MM.1S (cell line): ENCODE results near the gene TGFBR3L.
"Not testable (repeated sequence)": the region's sequence is repeated elsewhere in the genome, so short reads cannot be mapped to it uniquely, and the experiment has no call there.

Source experiments
- DNase-seq: peaks from one replicate; pipeline ENCODE4 v3.0.0-alpha.2; 2015
- H2AFZ ChIP-seq: fragments of 300-600 bp; sonication (generic); 2 replicates; pipeline ENCODE4 v1.6.0; 2016; ENCODE audit warnings: antibody characterized with exemption, low read length
- H3F3A ChIP-seq: fragments of 300-600 bp; sonication (generic); 2 replicates; pipeline ENCODE4 v1.6.1; 2016; ENCODE audit warnings: mild to moderate bottlenecking, antibody characterized with exemption, low read length, moderate library complexity, mixed read lengths; ENCODE audit not compliant: insufficient read depth
- H3K27ac ChIP-seq: fragments of 300-600 bp; sonication (generic); 2 replicates; pipeline ENCODE4 v1.5.1; 2016; ENCODE audit warnings: mild to moderate bottlenecking, low read length
- H3K27me3 ChIP-seq: fragments of 300-600 bp; sonication (generic); replicated peaks from 2 replicates; pipeline ENCODE4 v1.6.0; 2016; ENCODE audit warnings: low read length; ENCODE audit not compliant: insufficient read depth
- H3K36me3 ChIP-seq: fragments of 300-600 bp; sonication (generic); replicated peaks from 2 replicates; pipeline ENCODE4 v1.6.1; 2016; ENCODE audit warnings: mild to moderate bottlenecking, low read length, mixed read lengths; ENCODE audit not compliant: insufficient read depth
- H3K4me1 ChIP-seq: fragments of 300-600 bp; sonication (generic); 2 replicates; pipeline ENCODE4 v1.6.1; 2016; ENCODE audit warnings: low read length, mixed read lengths
- H3K4me2 ChIP-seq: fragments of 300-600 bp; sonication (generic); 2 replicates; pipeline ENCODE4 v1.6.0; 2016; ENCODE audit warnings: low read depth, low read length
- H3K4me3 ChIP-seq: fragments of 300-600 bp; sonication (generic); 2 replicates; pipeline ENCODE4 v1.5.1; 2016; ENCODE audit warnings: low read length, mixed read lengths
- H3K79me2 ChIP-seq: fragments of 300-600 bp; sonication (generic); 2 replicates; pipeline ENCODE4 v1.6.1; 2016; ENCODE audit warnings: mixed run types, low read length, mixed read lengths
- H3K9ac ChIP-seq: fragments of 300-600 bp; sonication (generic); 2 replicates; pipeline ENCODE4 v1.6.1; 2016; ENCODE audit warnings: low read length, mixed read lengths
- H3K9me2 ChIP-seq: fragments of 300-600 bp; sonication (generic); replicated peaks from 2 replicates; pipeline ENCODE4 v1.6.1; 2016; ENCODE audit warnings: mild to moderate bottlenecking, low read length, mixed read lengths; ENCODE audit not compliant: insufficient read depth
- H3K9me3 ChIP-seq: fragments of 300-600 bp; sonication (generic); replicated peaks from 2 replicates; pipeline ENCODE4 v1.6.1; 2016; ENCODE audit warnings: mild to moderate bottlenecking, low read length, mixed read lengths; ENCODE audit not compliant: insufficient read depth
- H4K20me1 ChIP-seq: fragments of 300-600 bp; sonication (generic); 2 replicates; pipeline ENCODE4 v1.6.1; 2016; ENCODE audit warnings: mild to moderate bottlenecking, low read length, moderate library complexity, mixed read lengths; ENCODE audit not compliant: insufficient read depth
- EZH2 ChIP-seq: fragments of 300-600 bp; sonication (generic); optimal IDR thresholded peaks from 2 replicates; pipeline ENCODE3; 2017; ENCODE audit warnings: low read depth, mild to moderate bottlenecking, antibody characterized with exemption, low read length, mixed read lengths
- EZH2phosphoT487 ChIP-seq: fragments of 300-600 bp; sonication (generic); IDR thresholded peaks from 2 replicates; pipeline ENCODE4 v1.6.1; 2018; ENCODE audit warnings: antibody characterized with exemption, low read length
- TF ChIP-seq, protein P1 (sequence below): fragments of 300-600 bp; sonication (generic); IDR thresholded peaks from 2 replicates; pipeline ENCODE4 v1.5.1; 2016; ENCODE audit warnings: antibody characterized with exemption, low read length, mixed read lengths

Gene TGFBR3L

DNA sequence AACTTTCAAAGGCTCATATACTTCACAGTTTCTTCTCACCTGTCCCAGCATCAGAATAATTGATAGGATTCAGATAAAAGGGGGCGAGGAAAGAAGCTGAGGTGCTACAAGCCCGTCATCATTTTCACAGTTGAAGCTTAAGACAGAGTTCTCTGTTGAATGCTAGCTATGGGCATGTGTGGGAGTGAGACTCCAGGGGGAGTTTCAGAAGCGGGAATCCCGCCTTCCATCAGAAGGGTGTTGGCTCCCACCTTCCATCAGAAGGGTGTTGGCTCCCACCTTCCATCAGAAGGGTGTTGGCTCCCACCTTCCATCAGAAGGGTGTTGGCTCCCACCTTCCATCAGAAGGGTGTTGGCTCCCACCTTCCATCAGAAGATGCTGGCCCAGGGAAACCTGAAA lies 46.5 kb downstream of the TGFBR3L start:
- H3K36me3 ChIP-seq, H3K27me3 ChIP-seq, H3K4me2 ChIP-seq: not testable (repeated sequence)

DNA sequence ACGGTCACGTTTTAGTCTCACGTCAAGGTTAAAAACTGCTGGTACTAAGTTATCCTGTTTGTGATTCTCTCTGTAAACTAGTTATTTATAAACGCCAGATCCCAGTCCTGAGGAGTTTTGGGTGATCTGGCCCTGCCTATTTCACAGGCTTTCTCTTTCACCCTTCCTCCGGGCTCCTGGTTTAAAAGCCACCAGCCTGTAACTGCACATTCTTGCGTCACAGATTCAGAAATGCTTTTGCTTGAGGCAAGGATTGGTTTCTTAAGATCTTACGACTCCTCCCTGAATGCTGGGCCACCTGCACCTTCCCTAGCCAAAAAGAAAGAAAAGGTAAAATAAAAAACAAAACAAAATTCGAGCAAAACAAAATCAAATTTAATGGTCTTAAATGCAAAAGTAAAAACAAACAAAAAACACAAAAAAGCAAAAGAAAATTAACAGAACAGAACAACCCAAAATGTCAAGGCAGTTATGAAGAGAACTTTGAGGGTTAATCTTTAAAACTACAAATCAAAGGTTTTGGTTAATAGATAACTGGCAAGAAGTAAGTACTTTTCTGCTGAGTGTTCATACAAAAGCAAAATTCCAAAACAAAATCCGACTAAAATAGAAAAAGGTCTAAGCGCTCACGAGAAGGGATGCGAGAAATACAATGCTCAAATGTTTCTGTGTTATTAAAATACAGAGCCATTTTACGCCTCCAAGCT lies 47.4 kb downstream of the TGFBR3L start:
- no peaks in the 10 kb centered on the region for H3K27me3 ChIP-seq
- H3K27ac ChIP-seq = no peak overlapping the region
- TF ChIP-seq, protein P1, sequence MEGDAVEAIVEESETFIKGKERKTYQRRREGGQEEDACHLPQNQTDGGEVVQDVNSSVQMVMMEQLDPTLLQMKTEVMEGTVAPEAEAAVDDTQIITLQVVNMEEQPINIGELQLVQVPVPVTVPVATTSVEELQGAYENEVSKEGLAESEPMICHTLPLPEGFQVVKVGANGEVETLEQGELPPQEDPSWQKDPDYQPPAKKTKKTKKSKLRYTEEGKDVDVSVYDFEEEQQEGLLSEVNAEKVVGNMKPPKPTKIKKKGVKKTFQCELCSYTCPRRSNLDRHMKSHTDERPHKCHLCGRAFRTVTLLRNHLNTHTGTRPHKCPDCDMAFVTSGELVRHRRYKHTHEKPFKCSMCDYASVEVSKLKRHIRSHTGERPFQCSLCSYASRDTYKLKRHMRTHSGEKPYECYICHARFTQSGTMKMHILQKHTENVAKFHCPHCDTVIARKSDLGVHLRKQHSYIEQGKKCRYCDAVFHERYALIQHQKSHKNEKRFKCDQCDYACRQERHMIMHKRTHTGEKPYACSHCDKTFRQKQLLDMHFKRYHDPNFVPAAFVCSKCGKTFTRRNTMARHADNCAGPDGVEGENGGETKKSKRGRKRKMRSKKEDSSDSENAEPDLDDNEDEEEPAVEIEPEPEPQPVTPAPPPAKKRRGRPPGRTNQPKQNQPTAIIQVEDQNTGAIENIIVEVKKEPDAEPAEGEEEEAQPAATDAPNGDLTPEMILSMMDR = no peak
- TF ChIP-seq EZH2phosphoT487 = no peak
- TF ChIP-seq EZH2 = no peak
- H3K9ac ChIP-seq = no peak overlapping the region
- H4K20me1 ChIP-seq = no peaks in the 10 kb centered on the region
- no peaks in the 10 kb centered on the region for H3K79me2 ChIP-seq
- no peak for DNase-seq
- H3K36me3 ChIP-seq = no peaks in the 10 kb centered on the region
- H3K9me2 ChIP-seq = no peaks in the 10 kb centered on the region
- H3K9me3 ChIP-seq = no peaks in the 10 kb centered on the region
- H3F3A ChIP-seq = no peaks in the 10 kb centered on the region
- H2AFZ ChIP-seq = no peak overlapping the region
- H3K4me1 ChIP-seq = no peaks in the 10 kb centered on the region
- H3K4me2 ChIP-seq = no peak overlapping the region
- no peak overlapping the region for H3K4me3 ChIP-seq

More for the DNA sequence above, 46.5 kb downstream of the TGFBR3L start:
- H3K4me3 ChIP-seq, H3K4me1 ChIP-seq, H4K20me1 ChIP-seq, H3K9me2 ChIP-seq, H3F3A ChIP-seq, DNase-seq, H2AFZ ChIP-seq, H3K9me3 ChIP-seq, H3K9ac ChIP-seq, H3K27ac ChIP-seq, H3K79me2 ChIP-seq: not testable (repeated sequence)

DNA sequence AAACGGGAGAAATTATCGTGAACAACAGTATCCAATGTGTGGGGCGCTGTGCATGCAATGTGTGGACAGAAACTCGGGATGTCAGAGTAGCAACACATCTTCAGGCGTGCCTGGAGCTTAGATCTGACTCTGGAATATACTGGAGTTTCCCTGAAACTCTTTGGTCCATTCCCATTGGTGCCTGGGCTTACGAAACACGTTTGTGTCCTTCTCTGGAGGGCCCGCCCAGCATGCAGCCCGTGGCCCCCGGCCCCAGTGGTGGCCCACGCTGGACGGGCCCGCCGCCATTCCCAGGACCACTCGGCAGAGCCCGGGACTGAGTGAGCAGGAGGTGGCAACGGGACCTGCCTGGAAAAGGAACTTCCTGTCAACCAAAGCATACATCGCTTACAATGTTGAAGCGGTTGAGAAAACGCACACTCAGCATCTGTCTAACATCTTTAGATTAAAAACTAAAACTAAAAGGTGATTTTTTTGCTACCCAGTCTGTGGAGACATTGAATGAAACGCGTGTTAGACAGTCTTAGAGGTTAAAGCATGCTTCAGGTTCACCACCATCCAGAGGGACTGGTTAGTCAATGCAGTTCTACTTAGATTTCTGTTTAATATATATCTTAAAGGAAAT lies 48.1 kb downstream of the TGFBR3L start:
- Histone ChIP-seq H3K36me3 (peaks cover 6% of the 10 kb centered on the region; the same call in 1 of the 2 replicates), H3K4me3 (no peak overlapping the region), H3K9ac (no peak overlapping the region), H3K4me1 (no peaks in the 10 kb centered on the region), H2AFZ (no peak overlapping the region), H3K9me3 (no peaks in the 10 kb centered on the region), H3F3A (no peaks in the 10 kb centered on the region), H3K79me2 (no peaks in the 10 kb centered on the region), H3K4me2 (no peak overlapping the region), H3K27ac (no peak overlapping the region), H3K9me2 (no peaks in the 10 kb centered on the region), H3K27me3 (no peaks in the 10 kb centered on the region), H4K20me1 (no peaks in the 10 kb centered on the region)
- TF ChIP-seq, protein P1 = no peak
- TF ChIP-seq EZH2 = no peak
- no peak for TF ChIP-seq EZH2phosphoT487
- DNase-seq = no peak

DNA sequence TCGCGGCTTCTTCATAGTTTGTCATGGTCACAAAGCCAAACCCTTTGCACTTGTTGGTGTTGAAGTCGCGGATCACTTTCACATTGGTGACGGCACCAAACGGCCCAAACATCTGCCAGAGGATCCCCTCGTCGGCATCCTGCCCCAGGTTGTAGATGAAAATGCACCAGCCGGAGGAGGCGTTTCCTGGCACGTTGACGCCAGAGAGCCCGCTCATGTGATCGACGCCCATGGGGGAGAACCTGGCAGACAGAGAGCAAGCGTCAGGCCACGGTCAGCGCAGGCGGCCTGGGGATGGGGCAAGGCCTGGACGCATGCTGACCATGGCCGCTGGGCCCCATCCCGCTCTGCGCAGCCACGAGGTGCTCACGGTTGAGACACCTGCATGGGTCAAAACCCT lies 48.9 kb downstream of the TGFBR3L start:
- no peak overlapping the region for H2AFZ ChIP-seq
- TF ChIP-seq EZH2phosphoT487 = no peak
- TF ChIP-seq, protein P1 = no peak
- no peak for TF ChIP-seq EZH2
- H3K9ac ChIP-seq = no peak overlapping the region
- no peak overlapping the region for H3K27ac ChIP-seq
- peaks cover 6% of the 10 kb centered on the region; the same call in 1 of the 2 replicates for H3K36me3 ChIP-seq
- H3F3A ChIP-seq = no peaks in the 10 kb centered on the region
- no peaks in the 10 kb centered on the region for H3K9me3 ChIP-seq
- H3K4me2 ChIP-seq = no peak overlapping the region
- no peak overlapping the region for H3K4me3 ChIP-seq
- H3K27me3 ChIP-seq = no peaks in the 10 kb centered on the region
- H4K20me1 ChIP-seq = no peaks in the 10 kb centered on the region
- H3K79me2 ChIP-seq = no peaks in the 10 kb centered on the region
- no peaks in the 10 kb centered on the region for H3K4me1 ChIP-seq
- no peak for DNase-seq
- no peaks in the 10 kb centered on the region for H3K9me2 ChIP-seq
